Omental fat pad (tissue), 4 donors: ENCODE measurements around the gene LIN7A. TPM values are rescaled to one million over a fixed set of nuclear protein-coding genes. Genes with fewer than 3 reads are reported as not detected.

Experiments
- ATAC-seq: fragments of 150-250 bp; one replicate; pipeline ENCODE4 v1.9.1; 2016; ENCODE audit warnings: mild to moderate bottlenecking, moderate library complexity; ENCODE audit not compliant: low FRiP score
- DNase-seq: peaks from one replicate; pipeline ENCODE4 v3.0.0-alpha.2; 2019; ENCODE audit warnings: low spot score
- total RNA-seq, 4 donors: library from RNA; depleted of rRNA; stranded (reverse); fragments of >200 nt; gene quantifications; one replicate each; pipeline ENCODE4 v1.1.0, GENCODE V29; 2016
- TF ChIP-seq, protein P1 (sequence below), 3 donors: fragments of 450-650 bp; IDR thresholded peaks; one replicate each; pipeline ENCODE4 v1.5.1; 2016 to 2017; ENCODE audit warnings: antibody characterized with exemption in 3 of 3, mild to moderate bottlenecking in 3 of 3, moderate library complexity in 2 of 3

Gene LIN7A
- total RNA-seq, 4 donors from 2014 or later: 4.8 to 16.2 (median 6.6) TPM

DNA sequence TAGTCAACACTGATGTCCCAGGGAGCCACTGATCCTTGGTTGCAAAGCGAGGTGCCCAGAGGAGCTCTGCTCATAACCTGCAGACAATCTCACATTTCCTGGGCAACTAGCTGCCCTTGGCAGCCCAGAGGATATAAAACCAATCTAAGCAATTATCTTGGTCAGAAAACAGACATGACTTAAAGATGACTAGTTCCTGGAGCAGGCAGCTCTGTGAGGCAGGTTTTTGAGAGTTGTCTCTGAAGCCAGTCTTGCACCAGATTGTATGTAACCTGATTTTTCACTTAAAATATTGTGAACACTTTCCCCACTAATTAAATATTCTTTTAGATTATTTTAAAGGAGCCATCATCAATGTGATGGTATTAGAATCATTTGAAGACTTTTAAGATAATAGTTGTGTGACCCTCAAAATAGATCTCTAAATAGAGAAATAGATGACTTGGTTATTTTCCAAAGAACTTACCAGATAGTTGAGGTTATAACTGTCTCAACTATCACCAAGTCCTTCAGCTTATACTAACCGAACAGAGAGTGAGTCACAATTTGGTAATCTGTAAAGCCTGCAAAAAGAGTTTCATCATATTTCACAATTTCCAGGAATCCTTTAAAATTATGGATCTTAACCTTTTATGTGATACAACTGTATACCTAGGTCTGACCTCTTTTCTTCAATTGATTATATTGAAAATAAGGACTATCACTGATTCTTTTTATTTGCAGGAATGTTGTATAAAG is 75.9 kb downstream of the LIN7A start:
- TF ChIP-seq, protein P1, sequence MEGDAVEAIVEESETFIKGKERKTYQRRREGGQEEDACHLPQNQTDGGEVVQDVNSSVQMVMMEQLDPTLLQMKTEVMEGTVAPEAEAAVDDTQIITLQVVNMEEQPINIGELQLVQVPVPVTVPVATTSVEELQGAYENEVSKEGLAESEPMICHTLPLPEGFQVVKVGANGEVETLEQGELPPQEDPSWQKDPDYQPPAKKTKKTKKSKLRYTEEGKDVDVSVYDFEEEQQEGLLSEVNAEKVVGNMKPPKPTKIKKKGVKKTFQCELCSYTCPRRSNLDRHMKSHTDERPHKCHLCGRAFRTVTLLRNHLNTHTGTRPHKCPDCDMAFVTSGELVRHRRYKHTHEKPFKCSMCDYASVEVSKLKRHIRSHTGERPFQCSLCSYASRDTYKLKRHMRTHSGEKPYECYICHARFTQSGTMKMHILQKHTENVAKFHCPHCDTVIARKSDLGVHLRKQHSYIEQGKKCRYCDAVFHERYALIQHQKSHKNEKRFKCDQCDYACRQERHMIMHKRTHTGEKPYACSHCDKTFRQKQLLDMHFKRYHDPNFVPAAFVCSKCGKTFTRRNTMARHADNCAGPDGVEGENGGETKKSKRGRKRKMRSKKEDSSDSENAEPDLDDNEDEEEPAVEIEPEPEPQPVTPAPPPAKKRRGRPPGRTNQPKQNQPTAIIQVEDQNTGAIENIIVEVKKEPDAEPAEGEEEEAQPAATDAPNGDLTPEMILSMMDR (IDR thresholded peaks at IDR 0.05): no peak
- no peak for DNase-seq
- ATAC-seq: no peak

DNA sequence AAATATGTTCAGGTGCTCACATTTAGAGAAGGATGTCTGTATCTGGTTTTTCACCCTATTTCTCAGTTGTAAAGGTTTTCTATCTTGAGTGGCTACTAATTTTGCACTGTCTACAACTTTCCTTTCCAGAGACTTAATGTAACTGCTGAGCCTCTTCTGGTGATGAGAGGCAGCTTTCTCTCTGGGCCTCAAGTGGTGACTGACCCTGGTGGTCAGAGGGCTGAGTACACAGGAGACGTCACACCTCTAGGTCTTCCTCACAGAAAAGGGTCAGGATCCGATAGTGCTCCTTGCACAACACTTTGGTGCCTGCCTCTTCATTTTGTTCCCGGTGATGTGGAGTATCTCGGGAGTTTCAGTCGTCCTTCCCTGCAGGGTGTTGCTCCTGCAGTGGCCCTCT is 76.8 kb downstream of the LIN7A start:
- no peak for DNase-seq
- ATAC-seq: no peak
- TF ChIP-seq, protein P1 (IDR thresholded peaks at IDR 0.05): no peak

DNA sequence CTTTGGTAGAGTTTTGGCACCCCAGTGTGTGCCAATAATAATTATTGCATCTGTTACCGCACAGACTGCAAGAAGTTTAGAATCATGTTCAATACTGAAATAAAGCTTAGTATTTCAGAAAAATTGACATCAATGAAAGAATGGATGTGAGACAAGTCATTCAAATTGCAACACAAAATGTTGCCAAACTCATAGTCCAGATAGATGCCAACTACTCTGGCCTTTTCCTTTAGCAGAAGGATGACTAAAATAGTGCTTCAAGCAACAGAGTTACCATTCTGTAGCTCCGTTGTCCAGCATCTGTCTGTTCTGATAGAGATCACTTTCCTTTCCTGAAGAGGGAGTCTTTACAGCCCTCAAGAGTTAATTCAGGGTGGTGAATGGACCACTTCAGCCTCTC is 77.5 kb downstream of the LIN7A start:
- ATAC-seq: no peak
- TF ChIP-seq, protein P1 (IDR thresholded peaks at IDR 0.05): no peak
- DNase-seq: no peak

DNA sequence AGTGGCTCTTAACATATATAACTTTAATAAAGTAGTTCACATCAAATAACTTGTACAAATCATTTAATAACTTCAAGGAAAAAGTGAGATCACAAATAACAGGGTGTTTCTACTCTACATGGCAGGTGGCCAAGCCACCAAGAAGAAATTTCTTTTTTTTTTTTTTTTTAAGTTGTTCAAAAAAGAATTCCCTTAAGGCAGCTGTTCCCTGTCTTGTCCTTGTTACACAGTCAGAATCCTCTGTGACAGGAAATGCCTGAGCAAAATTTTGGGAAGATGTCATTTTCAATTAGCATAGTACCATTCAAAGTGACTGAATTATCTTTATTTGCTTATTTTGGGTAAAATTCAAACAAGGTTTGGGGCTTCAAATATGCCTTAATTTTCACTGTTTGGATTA is 79.4 kb downstream of the LIN7A start:
- DNase-seq: no peak
- TF ChIP-seq, protein P1 (IDR thresholded peaks at IDR 0.05): no peak
- no peak for ATAC-seq

DNA sequence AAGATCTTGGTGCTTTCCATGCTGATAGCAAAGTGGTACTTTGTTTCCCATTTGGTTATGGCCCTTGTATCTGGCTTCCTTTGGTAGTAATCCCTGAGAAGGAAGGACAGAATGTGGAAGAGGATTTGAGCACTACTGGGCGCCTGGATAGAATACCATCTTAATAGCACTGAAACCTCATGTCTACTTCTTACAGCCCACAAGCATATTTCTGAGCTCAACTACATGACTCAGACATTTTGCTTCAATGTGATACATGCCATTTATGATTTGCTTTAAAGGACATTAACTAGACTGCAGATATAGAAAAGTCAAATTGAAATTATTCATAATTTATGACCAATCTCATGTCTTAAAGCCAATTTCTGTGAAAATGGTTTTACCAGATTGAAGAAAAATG is 80.4 kb downstream of the LIN7A start:
- DNase-seq: no peak
- TF ChIP-seq, protein P1 (IDR thresholded peaks at IDR 0.05): no peak
- no peak for ATAC-seq

DNA sequence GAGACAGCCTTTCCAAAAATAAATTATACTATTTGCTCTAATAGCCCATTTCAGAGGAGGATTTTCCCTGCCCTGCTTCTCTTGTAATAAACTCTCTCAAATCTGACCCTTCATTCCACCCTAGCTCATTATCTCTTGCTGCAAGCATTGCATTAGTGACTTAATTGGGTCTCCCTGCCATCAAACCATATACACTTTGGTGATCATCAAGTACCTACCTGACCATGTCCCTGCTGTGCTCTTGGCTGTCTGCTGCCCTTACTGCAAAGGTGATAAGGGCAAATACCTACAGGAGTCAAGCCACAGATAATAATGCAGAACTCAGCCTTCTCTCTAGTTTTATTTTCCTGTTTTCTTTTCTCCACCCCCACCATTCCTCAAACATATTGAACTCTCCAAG is 88.4 kb downstream of the LIN7A start:
- DNase-seq (no peak), ATAC-seq (no peak)
- TF ChIP-seq, protein P1 (IDR thresholded peaks at IDR 0.05): no peak

DNA sequence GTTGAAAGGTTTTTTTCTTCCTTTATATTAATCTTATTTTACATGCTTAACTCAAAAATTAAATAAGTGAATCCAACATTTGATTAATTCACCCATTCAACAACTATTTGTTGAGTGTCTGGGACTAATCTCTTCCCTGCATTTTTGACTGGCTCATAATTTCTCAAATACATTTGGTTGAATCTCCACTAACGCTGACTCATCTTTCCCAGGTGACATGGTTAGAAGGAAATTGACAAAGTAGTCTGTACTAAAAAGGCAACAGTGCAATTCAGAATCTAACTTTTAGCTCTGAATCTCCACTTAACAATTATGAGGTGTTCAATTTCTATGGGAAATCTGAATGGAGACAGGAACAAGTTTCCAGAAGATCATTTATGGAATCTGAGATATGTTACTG is 88.9 kb downstream of the LIN7A start:
- ATAC-seq (no peak), DNase-seq (no peak)
- TF ChIP-seq, protein P1 (IDR thresholded peaks at IDR 0.05): no peak
